IMR-90 (cell line): ENCODE measurements around the gene FAM47E. TPM values are rescaled to one million over a fixed set of nuclear protein-coding genes. Genes with fewer than 3 reads are reported as not detected.

ENCODE experiments used
- ATAC-seq: fragments of 200-7000 bp; cut with Tn5 transposase; 2 replicates; pipeline ENCODE4 v1.9.1; 2020; ENCODE audit warnings: low read depth, mild to moderate bottlenecking, moderate library complexity
- BruUV-seq: library from RNA; stranded (reverse); fragments of 400-500 nt; replicated peaks from 2 replicates; lab custom pipeline; 2021; lab: Mats Ljungman, UMichigan
- CTCF ChIA-PET: fragments of 300-600 bp; formaldehyde crosslinking; extraction: SDS; loops from one replicate; lab custom pipeline; 2021; ENCODE audit warnings: antibody characterized with exemption; lab: Yijun Ruan, JAX
- POLR2A ChIA-PET: fragments of 300-600 bp; sonication (Branson Sonifier 250); formaldehyde crosslinking; loops from one replicate; lab custom pipeline; 2022; ENCODE audit warnings: antibody characterized with exemption; ENCODE audit not compliant: unreplicated experiment; lab: Charles Lee
- DNase-seq: peaks from one replicate; pipeline ENCODE4 v3.0.0; 2013
- H2AFZ ChIP-seq: replicated peaks from 2 replicates; pipeline ENCODE3; 2013; ENCODE audit warnings: low read length, mild to moderate bottlenecking; ENCODE audit not compliant: poor library complexity
- H2AK5ac ChIP-seq: 2 replicates; pipeline ENCODE4 v1.6.1; 2013; ENCODE audit warnings: low read depth, low read length, inconsistent platforms
- H2AK9ac ChIP-seq: replicated peaks from 2 replicates; pipeline ENCODE3; 2013; ENCODE audit warnings: mild to moderate bottlenecking, low read depth, low read length, moderate library complexity; ENCODE audit not compliant: poor library complexity
- H2BK120ac ChIP-seq: 2 replicates; pipeline ENCODE4 v1.6.1; 2013; ENCODE audit warnings: low read depth, low read length, inconsistent platforms
- H2BK15ac ChIP-seq: 3 replicates; pipeline ENCODE4 v1.6.1; 2013; ENCODE audit warnings: low read depth, low read length, inconsistent platforms
- H2BK20ac ChIP-seq: 2 replicates; pipeline ENCODE4 v1.6.1; 2013; ENCODE audit warnings: low read depth, mild to moderate bottlenecking, inconsistent platforms, low read length, moderate library complexity
- H2BK5ac ChIP-seq: 2 replicates; pipeline ENCODE4 v1.6.1; 2013; ENCODE audit warnings: mild to moderate bottlenecking, low read depth, low read length, inconsistent platforms; ENCODE audit not compliant: poor library complexity, severe bottlenecking
- H3K14ac ChIP-seq: replicated peaks from 2 replicates; pipeline ENCODE4 v1.6.1; 2013; ENCODE audit warnings: low read depth, low read length, inconsistent platforms
- H3K18ac ChIP-seq: 2 replicates; pipeline ENCODE4 v1.6.1; 2013; ENCODE audit warnings: low read depth, low read length, control low read depth
- H3K23ac ChIP-seq: 2 replicates; pipeline ENCODE4 v1.6.1; 2013; ENCODE audit warnings: low read depth, low read length, inconsistent platforms
- H3K27ac ChIP-seq: 2 replicates; pipeline ENCODE4 v1.5.1; 2013; ENCODE audit warnings: mild to moderate bottlenecking, control low read depth, low read length; ENCODE audit not compliant: insufficient read depth
- H3K27me3 ChIP-seq: 2 replicates; pipeline ENCODE4 v1.6.1; 2013; ENCODE audit warnings: low read length; ENCODE audit not compliant: control insufficient read depth, insufficient read depth
- H3K36me3 ChIP-seq: 2 replicates; pipeline ENCODE4 v1.6.1; 2013; ENCODE audit warnings: low read length, mixed read lengths; ENCODE audit not compliant: control insufficient read depth, insufficient read depth
- H3K4ac ChIP-seq: 2 replicates; pipeline ENCODE4 v1.6.1; 2013; ENCODE audit warnings: low read depth, low read length, inconsistent platforms
- H3K4me1 ChIP-seq: 2 replicates; pipeline ENCODE4 v1.6.1; 2013; ENCODE audit warnings: low read length, mixed read lengths; ENCODE audit not compliant: control insufficient read depth, insufficient read depth
- H3K4me2 ChIP-seq: 2 replicates; pipeline ENCODE4 v1.6.1; 2013; ENCODE audit warnings: low read depth, mild to moderate bottlenecking, control low read depth, low read length, moderate library complexity
- H3K4me3 ChIP-seq: 2 replicates; pipeline ENCODE4 v1.5.1; 2013; ENCODE audit warnings: low read depth, mild to moderate bottlenecking, control low read depth, low read length, moderate library complexity; ENCODE audit not compliant: insufficient read depth
- H3K56ac ChIP-seq: 2 replicates; pipeline ENCODE4 v1.6.1; 2013; ENCODE audit warnings: low read length, inconsistent platforms; ENCODE audit not compliant: insufficient read depth; ENCODE audit errors: extremely low read depth
- H3K79me1 ChIP-seq, 2 experiments: 2 replicates each; pipeline ENCODE4 v1.6.1; 2013; ENCODE audit warnings: low read length in 2 of 2, inconsistent platforms in 1 of 2, low read depth in 1 of 2
- H3K9ac ChIP-seq: 2 replicates; pipeline ENCODE4 v1.6.1; 2013; ENCODE audit warnings: low read depth, low read length, control low read depth
- H3K9me1 ChIP-seq: 2 replicates; pipeline ENCODE4 v1.6.1; 2013; ENCODE audit warnings: low read length, inconsistent platforms; ENCODE audit not compliant: insufficient read depth
- H3K9me3 ChIP-seq: 2 replicates; pipeline ENCODE4 v1.6.1; 2013; ENCODE audit warnings: low read length; ENCODE audit not compliant: control insufficient read depth, insufficient read depth
- H4K20me1 ChIP-seq: 2 replicates; pipeline ENCODE4 v1.6.1; 2013; ENCODE audit warnings: low read length, inconsistent platforms; ENCODE audit not compliant: insufficient read depth
- H4K5ac ChIP-seq: 2 replicates; pipeline ENCODE4 v1.6.1; 2013; ENCODE audit warnings: mild to moderate bottlenecking, low read depth, low read length, control low read depth
- H4K8ac ChIP-seq, 2 experiments: 2 replicates each; pipeline ENCODE4 v1.6.1; 2013; ENCODE audit warnings: low read depth in 2 of 2, low read length in 2 of 2, control low read depth in 1 of 2, inconsistent platforms in 1 of 2
- H4K91ac ChIP-seq: 2 replicates; pipeline ENCODE4 v1.6.1; 2013; ENCODE audit warnings: low read depth, low read length, inconsistent platforms; ENCODE audit not compliant: insufficient read depth
- CEBPB ChIP-seq: IDR thresholded peaks from 2 replicates; pipeline ENCODE4 v1.6.1; 2012; ENCODE audit warnings: low read depth, low read length, improper control_type of control experiment
- WGBS, 2 experiments: methylation state at CpG; one replicate each; pipeline versions ENCODE4 v1.1.5 to v1.1.7; 2013; ENCODE audit warnings: missing lambda C conversion rate in 2 of 2; ENCODE audit not compliant: insufficient read length in 1 of 2; ENCODE audit errors: extremely low coverage in 2 of 2; 5-methylcytosine and 5-hydroxymethylcytosine counted together
- dilution Hi-C: fragments of 300-500 bp; cut with HindIII; formaldehyde crosslinking; loops from one replicate; pipeline ENCODE4 v1.14.3; 2018; ENCODE audit warnings: low sequenced_read_pairs; ENCODE audit not compliant: unreplicated experiment
- in situ Hi-C: fragments of 300-500 bp; cut with MboI; formaldehyde crosslinking; loops from 3 replicates; pipeline ENCODE4 v1.14.3; 2019; ENCODE audit warnings: low sequenced_read_pairs, inconsistent platforms, mixed read lengths
- intact Hi-C: fragments of 100-400 bp; cut with micrococcal nuclease; formaldehyde crosslinking; loops from 2 replicates; pipeline ENCODE4 v1.10.0; 2022
- polyA plus RNA-seq, 3 experiments: library from polyadenylated mRNA; depleted of rRNA; stranded (reverse); fragments of >200 nt; gene quantifications; 2 replicates each; pipeline ENCODE4 v1.2.3, GENCODE V29; 2012; ENCODE audit warnings: low replicate concordance in 1 of 3
- total RNA-seq: library from RNA; depleted of rRNA; stranded (reverse); fragments of >200 nt; gene quantifications from 2 replicates; pipeline ENCODE4 v1.2.3, GENCODE V29; 2012

The FAM47E gene
- total and polyA plus RNA-seq, 2 of the 4 experiments (the other 2 are of a cell fraction), result 0.05 TPM; not detected in 1

DNA sequence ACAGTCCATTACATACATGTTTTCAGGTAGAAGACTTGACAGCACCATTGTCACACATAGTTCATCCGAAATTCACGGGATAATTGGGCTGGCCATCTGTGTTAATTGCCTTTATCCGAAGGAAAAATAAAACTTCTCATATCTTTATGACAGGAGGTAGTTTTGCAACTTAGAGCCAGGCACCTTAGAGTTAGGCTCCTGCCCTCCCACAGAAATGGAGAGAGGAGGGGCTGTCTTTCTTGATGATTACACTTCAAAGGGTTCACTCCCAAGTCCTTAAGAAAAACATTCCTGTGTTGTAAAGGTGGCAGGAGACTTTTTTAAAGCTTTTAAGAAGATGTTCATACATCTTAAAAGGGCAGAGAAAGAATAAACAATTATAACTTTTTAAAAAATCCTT is 27.4 kb upstream of the FAM47E start:
- no TSS peak for BruUV-seq
- DNase-seq (no peak), ATAC-seq (no peak)
- Histone ChIP-seq H3K9me1 (no peaks in the 10 kb centered on the region), H3K56ac (no peak overlapping the region), H2AK5ac (no peak overlapping the region), H3K18ac (no peak overlapping the region), H3K27ac (no peak overlapping the region), H3K4me2 (no peak overlapping the region), H3K27me3 (no peaks in the 10 kb centered on the region; the same call in 1 of the 2 replicates), H3K9ac (no peak overlapping the region), H3K9me3 (peaks cover 2% of the 10 kb centered on the region), H3K4ac (no peak overlapping the region), H3K14ac (no peak overlapping the region), H4K91ac (no peak overlapping the region), H2BK5ac (no peak overlapping the region), H4K8ac (no peak overlapping the region), H2AK9ac (no peak overlapping the region), H2BK120ac (no peak overlapping the region), H2BK20ac (no peak overlapping the region), H2AFZ (no peak overlapping the region), H4K20me1 (no peaks in the 10 kb centered on the region), H3K4me3 (no peak overlapping the region), H3K79me1 (no peaks in the 10 kb centered on the region), H4K5ac (no peak overlapping the region), H3K36me3 (no peaks in the 10 kb centered on the region), H3K23ac (no peak overlapping the region), H3K4me1 (peaks cover 3% of the 10 kb centered on the region; the same call in 1 of the 2 replicates), H2BK15ac (no peak overlapping the region)
- WGBS, 2 experiments, result no CpG with 5 or more reads among the region's 3 CpGs
- in situ Hi-C loops, result no loop called here
- ChIA-PET POLR2A (no interaction called here), CTCF (no interaction called here)
- dilution Hi-C loops, result no loop called here
- no peak for TF ChIP-seq CEBPB
- intact Hi-C loops, result no loop called here
